Esophagus (tissue), 2 donors: Measurements from ENCODE around the gene NTHL1. TPM values are rescaled to one million over a fixed set of nuclear protein-coding genes. Genes with fewer than 3 reads are reported as not detected.

Source experiments
- H3K27ac ChIP-seq, 2 donors: one replicate each; pipeline ENCODE4 v1.5.1; 2013; ENCODE audit warnings: low read depth in 2 of 2, mild to moderate bottlenecking in 2 of 2, inconsistent platforms in 1 of 2, low read length in 1 of 2, moderate library complexity in 1 of 2
- H3K27me3 ChIP-seq, 2 donors: one replicate each; pipeline ENCODE4 v1.6.1; 2013; ENCODE audit warnings: low read length in 2 of 2, control low read depth in 1 of 2, mild to moderate bottlenecking in 1 of 2; ENCODE audit not compliant: insufficient read depth in 2 of 2, control insufficient read depth in 1 of 2
- H3K36me3 ChIP-seq, 2 donors: one replicate each; pipeline ENCODE4 v1.6.1; 2013; ENCODE audit warnings: low read length in 1 of 2; ENCODE audit not compliant: control insufficient read depth in 2 of 2, insufficient read depth in 2 of 2
- H3K4me1 ChIP-seq, 2 donors: one replicate each; pipeline ENCODE4 v1.6.1; 2013; ENCODE audit warnings: low read length in 1 of 2; ENCODE audit not compliant: control insufficient read depth in 2 of 2, insufficient read depth in 2 of 2
- H3K4me3 ChIP-seq, 2 donors: one replicate each; pipeline ENCODE4 v1.5.1; 2013; ENCODE audit warnings: low read length in 2 of 2, mild to moderate bottlenecking in 2 of 2, low read depth in 1 of 2, moderate library complexity in 1 of 2
- H3K9me3 ChIP-seq, 2 donors: one replicate each; pipeline ENCODE4 v1.6.1; 2013; ENCODE audit warnings: mild to moderate bottlenecking in 2 of 2, low read depth in 1 of 2, low read length in 1 of 2, moderate library complexity in 1 of 2; ENCODE audit not compliant: control insufficient read depth in 2 of 2, insufficient read depth in 1 of 2
- WGBS, 2 donors: extraction: QIAGEN DNeasy Blood & Tissue Kit; methylation state at CpG; one replicate each; pipeline ENCODE4 v1.1.7; 2013; 5-methylcytosine and 5-hydroxymethylcytosine counted together
- polyA plus RNA-seq, 2 donors: library from polyadenylated mRNA; stranded (reverse); fragments of 200-250 nt; gene quantifications; one replicate each; pipeline ENCODE4 v1.2.3, GENCODE V29; 2013
- donor health status: healthy with polysubstance abuse.
- donor health status: Bipolar disorder and iron deficiency.

Gene NTHL1
- polyA plus RNA-seq, 2 donors: 15.1 to 16.2 TPM

DNA sequence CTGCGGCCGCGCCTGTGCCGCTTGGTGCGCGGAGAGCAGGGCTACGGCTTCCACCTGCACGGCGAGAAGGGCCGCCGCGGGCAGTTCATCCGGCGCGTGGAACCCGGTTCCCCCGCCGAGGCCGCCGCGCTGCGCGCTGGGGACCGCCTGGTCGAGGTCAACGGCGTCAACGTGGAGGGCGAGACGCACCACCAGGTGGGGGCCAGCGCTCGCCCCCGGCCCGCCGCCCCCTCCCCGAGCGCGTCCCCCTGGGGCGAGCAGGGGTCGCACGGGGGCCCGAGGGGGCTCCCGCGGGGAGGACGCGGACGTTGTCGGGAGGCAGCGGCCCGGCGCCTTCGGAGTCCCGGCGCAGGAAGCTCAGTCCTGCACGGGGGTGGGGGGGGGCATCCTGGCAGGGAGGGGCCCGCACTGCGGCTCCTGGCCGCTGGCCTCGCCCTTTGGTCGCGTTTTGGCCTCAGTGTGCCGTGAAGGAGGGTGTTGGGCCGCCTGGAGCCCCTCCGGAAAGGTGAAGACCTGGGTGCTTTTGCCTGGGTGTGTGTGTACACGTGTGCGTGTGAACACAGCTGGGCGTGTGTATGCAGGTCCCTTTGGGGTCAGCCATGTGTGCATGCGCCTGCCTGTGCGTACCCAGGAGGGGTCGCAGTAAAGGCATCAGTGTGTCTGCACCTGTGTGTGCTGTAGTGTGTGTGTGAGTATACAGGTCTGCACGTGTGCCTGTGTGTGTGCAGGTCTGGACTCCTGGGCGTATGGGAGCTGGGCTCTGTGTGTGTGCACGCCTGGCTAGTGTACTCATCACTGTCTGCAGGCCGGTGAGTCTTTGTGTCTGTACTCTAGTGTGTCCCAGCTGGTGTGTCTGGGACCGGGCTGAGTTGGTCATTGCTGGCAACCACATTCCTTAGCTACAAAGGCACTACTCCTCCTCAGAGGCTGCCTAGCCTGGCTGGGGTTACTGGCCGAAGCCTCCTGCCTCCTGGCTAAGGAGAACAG, 20.3 kb downstream of the NTHL1 start:
- Histone ChIP-seq H3K36me3 (no peaks in the 10 kb centered on the region), H3K9me3 (no peaks in the 10 kb centered on the region), H3K4me1 (peaks cover 10 to 25% of the 10 kb centered on the region in 2 donors), H3K27ac (peak overlapping the region; percentile 24 to 63), H3K4me3 (peak overlapping the region; percentile 55 to 63), H3K27me3 (no peaks in the 10 kb centered on the region)
- WGBS, 2 donors: 5 to 8% methylated on average over 41 to 76 of the region's 76 CpGs

- Histone ChIP-seq H3K4me3 (peak within 1 kb of the TSS; percentile 55 to 63), H3K27me3 (no peaks in the 10 kb centered on the region), H3K27ac (peak within 1 kb of the TSS; percentile 60 to 63), H3K9me3 (no peaks in the 10 kb centered on the region), H3K4me1 (peaks cover 10 to 25% of the 10 kb centered on the region in 2 donors), H3K36me3 (no peaks in the 10 kb centered on the region)
- 7% methylated on average over 52 to 59 of the region's 59 CpGs for WGBS, 2 donors
Measured at GRCh38 chr16:2026461-2027023, 21.1 kb downstream of the NTHL1 start, which contains the start of gene NHERF2. NHERF2 (plus strand) TSS chr16:2026902; CDS start chr16:2027006, 104 bp downstream.

DNA sequence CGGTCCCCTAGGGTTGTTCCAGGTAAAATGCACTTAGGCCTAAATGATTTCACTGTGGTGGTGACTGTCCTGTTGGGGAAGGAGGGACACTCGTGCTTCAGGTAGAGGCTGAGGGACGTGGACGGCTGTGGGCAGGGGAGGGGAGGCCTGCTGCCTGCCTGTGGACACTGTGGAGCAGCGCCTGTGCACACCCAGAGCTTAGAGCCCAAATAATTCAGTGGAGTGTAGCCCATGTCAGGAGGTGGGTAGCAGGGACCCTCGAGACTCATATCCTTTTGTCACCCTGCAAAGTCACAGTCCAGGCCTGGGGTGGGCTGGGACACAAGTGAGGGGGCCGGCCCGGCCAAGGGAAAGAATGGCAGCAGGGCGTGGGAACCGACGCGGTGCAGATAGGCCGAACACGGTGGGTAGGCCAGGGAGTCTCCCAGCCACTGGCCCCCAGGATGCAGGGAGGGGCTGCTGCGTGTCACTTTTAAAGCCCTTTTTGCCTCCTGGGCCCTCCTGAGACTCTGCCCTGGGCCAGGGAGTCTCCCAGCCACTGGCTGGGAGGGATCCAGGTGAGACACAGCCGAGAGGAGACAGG, 21.7 kb downstream of the NTHL1 start:
- H3K9me3 ChIP-seq: no peaks in the 10 kb centered on the region
- peaks cover 10 to 24% of the 10 kb centered on the region in 2 donors for H3K4me1 ChIP-seq
- H3K4me3 ChIP-seq: no peak overlapping the region
- no peaks in the 10 kb centered on the region for H3K36me3 ChIP-seq
- no peak overlapping the region for H3K27ac ChIP-seq
- no peaks in the 10 kb centered on the region for H3K27me3 ChIP-seq
- WGBS, 2 donors: 81 to 85% methylated on average over 12 to 16 of the region's 16 CpGs

- Histone ChIP-seq H3K9me3 (peaks cover 0 to under 1% of the 10 kb centered on the region in 2 donors), H3K36me3 (no peaks in the 10 kb centered on the region), H3K4me3 (no peak overlapping the region), H3K27ac (no peak overlapping the region), H3K27me3 (peaks cover 0 to 2% of the 10 kb centered on the region in 2 donors), H3K4me1 (peaks cover 14 to 24% of the 10 kb centered on the region in 2 donors)
- 88 to 92% methylated on average over 14 of the region's 14 CpGs for WGBS, 2 donors
Measured at GRCh38 chr16:2025251-2025650, 22.4 kb downstream of the NTHL1 start.

DNA sequence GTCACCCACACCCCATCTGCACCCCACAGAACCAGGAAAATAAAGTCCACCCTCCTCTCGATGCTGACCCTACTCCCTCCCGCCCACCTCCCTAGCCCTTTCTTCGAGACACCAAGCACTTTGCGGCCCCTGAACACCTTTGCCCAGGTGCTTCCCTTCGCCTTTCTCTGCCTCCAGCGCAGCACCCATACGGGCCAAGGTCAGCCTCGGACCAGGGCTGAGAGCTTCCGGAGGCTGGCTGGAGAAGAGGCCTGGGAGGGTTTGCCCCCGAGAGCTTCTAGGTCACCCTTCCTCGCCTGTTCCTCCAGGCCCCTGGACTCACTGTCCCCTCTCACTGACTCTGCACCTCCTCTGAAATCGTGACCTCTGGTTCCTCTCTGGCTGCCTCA, 23.6 kb downstream of the NTHL1 start:
- Histone ChIP-seq H3K27me3 (peaks cover 3 to 5% of the 10 kb centered on the region in 2 donors), H3K27ac (no peak overlapping the region)

GRCh38 chr16:2023092-2024031, 24.3 kb downstream of the NTHL1 start:
- Histone ChIP-seq H3K36me3 (no peaks in the 10 kb centered on the region), H3K4me3 (peak overlapping the region; percentile 13 to 31), H3K9me3 (peaks cover 0 to 2% of the 10 kb centered on the region in 2 donors), H3K27ac (peak overlapping the region; percentile 63 to 76), H3K4me1 (peaks cover 19 to 34% of the 10 kb centered on the region in 2 donors), H3K27me3 (peaks cover 5 to 6% of the 10 kb centered on the region in 2 donors)
- WGBS, 2 donors: 12 to 13% methylated on average over 47 to 53 of the region's 53 CpGs

More for the DNA sequence above, 23.6 kb downstream of the NTHL1 start:
- peaks cover 0 to 2% of the 10 kb centered on the region in 2 donors for H3K9me3 ChIP-seq
- H3K4me3 ChIP-seq: no peak overlapping the region
- WGBS, 2 donors: 89 to 92% methylated on average over 12 of the region's 12 CpGs
- no peaks in the 10 kb centered on the region for H3K36me3 ChIP-seq
- peaks cover 19 to 34% of the 10 kb centered on the region in 2 donors for H3K4me1 ChIP-seq

- H3K4me1 ChIP-seq: peaks cover 19 to 32% of the 10 kb centered on the region in 2 donors
- H3K27ac ChIP-seq: peak overlapping the region in 1 of 2 donors; percentile 3
Measured at GRCh38 chr16:2022723-2023091, 24.9 kb downstream of the NTHL1 start.

GRCh38 chr16:2019921-2020831, 27.5 kb downstream of the NTHL1 start:
- 2% methylated on average over 67 to 96 of the region's 96 CpGs for WGBS, 2 donors
- Histone ChIP-seq H3K27me3 (peaks cover 5 to 6% of the 10 kb centered on the region in 2 donors), H3K4me3 (peak overlapping the region in 1 of 2 donors; percentile 12), H3K4me1 (peaks cover 15 to 25% of the 10 kb centered on the region in 2 donors), H3K27ac (no peak overlapping the region), H3K9me3 (peaks cover 0 to 2% of the 10 kb centered on the region in 2 donors), H3K36me3 (no peaks in the 10 kb centered on the region)

More at GRCh38 chr16:2022723-2023091, 24.9 kb downstream of the NTHL1 start:
- Histone ChIP-seq H3K4me3 (no peak overlapping the region), H3K9me3 (peaks cover 0 to 2% of the 10 kb centered on the region in 2 donors), H3K36me3 (no peaks in the 10 kb centered on the region), H3K27me3 (peaks cover 5 to 6% of the 10 kb centered on the region in 2 donors)
- 2% methylated on average over 14 of the region's 14 CpGs for WGBS, 2 donors
